NT2/D1 (cell line): ENCODE results near the gene SUN2.

Experiments
- DNase-seq: peaks from one replicate; pipeline ENCODE4 v3.0.0-alpha.2; 2011; ENCODE audit warnings: low read depth, low spot score
- H3K27me3 ChIP-seq: 2 replicates; pipeline ENCODE4 v1.6.0; 2011; ENCODE audit warnings: mild to moderate bottlenecking; ENCODE audit not compliant: insufficient read length, insufficient read depth
- H3K36me3 ChIP-seq: 2 replicates; pipeline ENCODE4 v1.6.1; 2011; ENCODE audit warnings: mild to moderate bottlenecking, low read length, mixed read lengths; ENCODE audit not compliant: insufficient read depth, insufficient read length
- H3K4me1 ChIP-seq: 2 replicates; pipeline ENCODE4 v1.5.1; 2011; ENCODE audit not compliant: insufficient read depth, insufficient read length
- H3K4me3 ChIP-seq: 2 replicates; pipeline ENCODE4 v1.5.1; 2011; ENCODE audit warnings: low read depth; ENCODE audit not compliant: insufficient read length
- H3K9ac ChIP-seq: 2 replicates; pipeline ENCODE4 v1.6.0; 2011; ENCODE audit warnings: low read depth; ENCODE audit not compliant: insufficient read length
- H3K9me3 ChIP-seq: 2 replicates; pipeline ENCODE4 v1.5.1; 2011; ENCODE audit warnings: mild to moderate bottlenecking, low read length; ENCODE audit not compliant: insufficient read depth
- SUZ12 ChIP-seq: IDR thresholded peaks from 2 replicates; pipeline ENCODE4 v1.6.1; 2011; ENCODE audit not compliant: insufficient read length, insufficient read depth; ENCODE audit errors: extremely low read depth
- YY1 ChIP-seq: IDR thresholded peaks from 2 replicates; pipeline ENCODE4 v1.6.1; 2011; ENCODE audit not compliant: insufficient read length, insufficient read depth
- ZNF274 ChIP-seq: IDR thresholded peaks from 2 replicates; pipeline ENCODE4 v1.6.1; 2011; ENCODE audit warnings: mild to moderate bottlenecking, low read depth, low read length

Gene SUN2

DNA sequence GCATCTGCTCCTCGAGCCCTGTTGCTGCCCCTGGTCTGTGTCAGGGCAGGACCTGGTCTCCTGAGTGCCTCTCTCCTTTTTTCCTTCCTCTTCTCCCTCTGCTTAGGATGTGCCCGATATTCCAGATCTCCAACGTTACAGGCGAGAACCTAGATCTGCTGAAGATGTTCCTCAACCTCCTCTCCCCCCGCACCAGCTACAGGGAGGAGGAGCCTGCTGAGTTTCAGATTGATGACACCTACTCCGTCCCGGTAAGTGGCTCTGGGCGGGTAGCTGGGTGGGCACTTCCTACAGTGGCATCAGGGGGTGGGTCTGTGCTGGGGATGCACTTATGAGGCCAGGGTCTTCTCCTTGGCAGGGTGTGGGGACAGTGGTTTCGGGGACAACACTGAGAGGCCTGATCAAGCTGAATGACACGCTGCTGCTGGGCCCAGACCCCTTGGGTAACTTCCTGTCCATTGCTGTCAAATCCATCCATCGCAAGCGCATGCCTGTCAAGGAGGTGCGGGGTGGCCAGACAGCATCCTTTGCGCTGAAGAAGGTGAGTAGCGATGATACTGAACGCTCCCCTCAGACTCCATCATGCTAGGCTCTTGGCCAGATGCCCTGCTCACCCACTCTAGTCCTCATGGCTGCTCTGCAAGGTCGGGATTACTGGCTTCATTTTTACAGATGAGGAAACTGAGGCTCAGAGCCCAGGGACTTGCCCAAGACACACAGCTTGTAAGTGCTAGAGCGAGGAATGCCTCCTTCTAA is 29.7 kb downstream of the SUN2 start:
- Histone ChIP-seq H3K4me3 (no peak overlapping the region), H3K9ac (no peak overlapping the region), H3K4me1 (no peaks in the 10 kb centered on the region), H3K27me3 (no peaks in the 10 kb centered on the region), H3K9me3 (no peaks in the 10 kb centered on the region), H3K36me3 (peaks cover 98% of the 10 kb centered on the region)
- TF ChIP-seq SUZ12, result no peak
- TF ChIP-seq ZNF274, result no peak
- no peak for TF ChIP-seq YY1
- DNase-seq, result no peak

DNA sequence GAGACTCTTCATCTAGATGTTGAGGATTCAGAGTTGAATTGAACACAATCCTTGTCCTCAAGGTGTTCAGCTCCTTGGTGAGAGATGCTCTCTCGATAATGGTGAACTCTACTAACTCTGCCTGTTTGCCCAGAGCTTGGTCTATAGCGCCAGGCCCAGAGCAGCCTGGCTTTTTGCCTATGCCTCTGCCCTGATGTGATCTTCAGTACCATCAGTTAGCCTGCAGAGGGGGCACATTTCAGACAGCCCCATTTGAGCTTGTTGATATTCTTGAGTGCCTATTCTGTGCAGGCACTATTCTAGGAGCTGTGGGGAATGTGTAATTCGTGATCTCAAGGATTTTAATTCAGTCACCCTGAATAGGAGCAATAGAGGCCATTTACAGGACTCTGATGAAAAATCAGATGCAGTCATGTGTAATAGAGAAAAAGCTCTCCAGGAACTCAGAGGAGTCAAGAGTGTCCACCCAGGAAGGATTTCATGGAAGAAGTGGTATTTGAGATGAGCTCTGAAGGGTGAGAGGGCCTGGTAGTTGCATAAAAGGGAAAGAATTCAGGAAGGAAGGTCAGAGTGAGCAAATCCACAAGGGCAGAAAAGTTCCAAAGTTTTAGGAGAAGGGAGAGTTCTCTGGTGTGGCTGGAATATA is 30.7 kb downstream of the SUN2 start:
- DNase-seq, result no peak
- Histone ChIP-seq H3K4me3 (no peak overlapping the region), H3K9me3 (no peaks in the 10 kb centered on the region), H3K4me1 (no peaks in the 10 kb centered on the region), H3K36me3 (peaks cover 95% of the 10 kb centered on the region), H3K9ac (no peak overlapping the region), H3K27me3 (no peaks in the 10 kb centered on the region)
- TF ChIP-seq ZNF274 (no peak), SUZ12 (no peak), YY1 (no peak)

GRCh38 chr22:38724176-38724575 is 31.6 kb downstream of the SUN2 start:
- no peak for DNase-seq
- Histone ChIP-seq H3K4me3 (no peak overlapping the region), H3K9me3 (no peaks in the 10 kb centered on the region), H3K9ac (no peak overlapping the region), H3K4me1 (no peaks in the 10 kb centered on the region), H3K36me3 (peaks cover 87% of the 10 kb centered on the region), H3K27me3 (no peaks in the 10 kb centered on the region)
- no peak for TF ChIP-seq ZNF274

- no peak for DNase-seq
- Histone ChIP-seq H3K9ac (no peak overlapping the region), H3K4me1 (peaks cover 2% of the 10 kb centered on the region), H3K9me3 (no peaks in the 10 kb centered on the region), H3K36me3 (peaks cover 81% of the 10 kb centered on the region), H3K4me3 (no peak overlapping the region), H3K27me3 (no peaks in the 10 kb centered on the region)
- TF ChIP-seq SUZ12 (no peak), YY1 (no peak), ZNF274 (no peak)
Observed at GRCh38 chr22:38721551-38721950, 34.2 kb downstream of the SUN2 start.

- Histone ChIP-seq H3K9ac (no peak overlapping the region), H3K9me3 (no peaks in the 10 kb centered on the region), H3K27me3 (no peaks in the 10 kb centered on the region), H3K4me3 (no peak overlapping the region), H3K4me1 (peaks cover 2% of the 10 kb centered on the region), H3K36me3 (peaks cover 81% of the 10 kb centered on the region)
- no peak for DNase-seq
- no peak for TF ChIP-seq ZNF274
- TF ChIP-seq YY1, result no peak
- no peak for TF ChIP-seq SUZ12
Observed at GRCh38 chr22:38720350-38720749, 35.4 kb downstream of the SUN2 start.

GRCh38 chr22:38719196-38719595 is 36.6 kb downstream of the SUN2 start:
- H3K4me3 ChIP-seq, result no peak overlapping the region
- no peaks in the 10 kb centered on the region for H3K27me3 ChIP-seq
- H3K9me3 ChIP-seq, result no peaks in the 10 kb centered on the region
- TF ChIP-seq YY1 (no peak), ZNF274 (no peak), SUZ12 (no peak)
- H3K36me3 ChIP-seq, result peaks cover 75% of the 10 kb centered on the region
- peaks cover 2% of the 10 kb centered on the region for H3K4me1 ChIP-seq
- no peak for DNase-seq
- H3K9ac ChIP-seq, result no peak overlapping the region

DNA sequence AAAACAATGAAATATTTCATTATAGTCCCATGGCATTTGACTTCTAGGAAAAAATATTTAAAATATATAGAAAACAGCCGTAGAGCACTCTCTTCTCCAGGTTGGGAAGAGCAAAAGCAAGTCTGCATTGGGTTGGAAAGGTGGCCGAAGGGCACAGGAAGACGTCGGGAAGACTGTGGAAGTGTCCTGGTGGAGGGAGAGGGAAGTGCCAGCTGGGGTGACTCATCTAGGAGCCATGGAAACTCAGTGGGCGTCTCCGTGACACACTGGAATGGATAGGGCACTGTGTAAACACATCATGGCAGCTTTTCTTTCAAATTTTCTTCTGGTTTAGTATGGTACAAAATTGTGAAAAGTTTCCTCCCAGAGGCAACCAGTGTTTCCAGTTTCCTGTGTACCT is 37.4 kb downstream of the SUN2 start:
- Histone ChIP-seq H3K9me3 (no peaks in the 10 kb centered on the region), H3K4me3 (no peak overlapping the region), H3K27me3 (no peaks in the 10 kb centered on the region), H3K36me3 (peaks cover 67% of the 10 kb centered on the region), H3K9ac (no peak overlapping the region), H3K4me1 (peaks cover 2% of the 10 kb centered on the region)
- DNase-seq, result no peak
- TF ChIP-seq ZNF274, result no peak
- no peak for TF ChIP-seq SUZ12
- TF ChIP-seq YY1, result no peak
